Colonic mucosa (tissue), 4 donors: ENCODE data around the gene ARHGEF10L. TPM values are rescaled to one million over a fixed set of nuclear protein-coding genes. Genes with fewer than 3 reads are reported as not detected.

Experiments
- DNase-seq: peaks from one replicate; pipeline ENCODE4 v3.0.0-alpha.2; 2020
- H3K27ac ChIP-seq: fragments of 200-600 bp; one replicate; pipeline ENCODE4 v1.8.0; 2021
- H3K27me3 ChIP-seq: fragments of 200-600 bp; one replicate; pipeline ENCODE4 v1.8.0; 2021
- H3K36me3 ChIP-seq: fragments of 200-600 bp; one replicate; pipeline ENCODE4 v1.8.0; 2021
- H3K4me1 ChIP-seq: fragments of 200-600 bp; one replicate; pipeline ENCODE4 v1.8.0; 2021; ENCODE audit warnings: mild to moderate bottlenecking
- H3K4me3 ChIP-seq: fragments of 200-600 bp; one replicate; pipeline ENCODE4 v1.8.0; 2021
- H3K9ac ChIP-seq, 2 donors: one replicate each; pipeline ENCODE4 v1.7.0; 2013; ENCODE audit warnings: control low read depth in 2 of 2, low read depth in 2 of 2, low read length in 2 of 2
- H3K9me3 ChIP-seq: fragments of 200-600 bp; one replicate; pipeline ENCODE4 v1.8.0; 2021
- CTCF ChIP-seq: fragments of 200-600 bp; IDR thresholded peaks from one replicate; pipeline ENCODE4 v1.8.0; 2022; ENCODE audit warnings: antibody characterized with exemption, mild to moderate bottlenecking
- intact Hi-C: fragments of 100-400 bp; cut with DNase I; formaldehyde crosslinking; loops from one replicate; pipeline ENCODE4 v1.14.1; 2022
- total RNA-seq, 2 donors: library from RNA; stranded (reverse); fragmentation: NEBNext Ultra II Directional in 1 of 2; extraction: Animal tissue kit (Norgen Biotek cat#: 25700) in 1 of 2; gene quantifications; one replicate each; pipeline ENCODE4 v1.2.1, GENCODE V29; 2021
- donor health status: healthy.
- donor health status: DM: no; HTN: no; CAD: no.
- donor health status: DM: no; HTN: no; CAD: no.

The ARHGEF10L gene
- total RNA-seq, 2 donors from 2014 or later, result 77.5 to 133 TPM

DNA sequence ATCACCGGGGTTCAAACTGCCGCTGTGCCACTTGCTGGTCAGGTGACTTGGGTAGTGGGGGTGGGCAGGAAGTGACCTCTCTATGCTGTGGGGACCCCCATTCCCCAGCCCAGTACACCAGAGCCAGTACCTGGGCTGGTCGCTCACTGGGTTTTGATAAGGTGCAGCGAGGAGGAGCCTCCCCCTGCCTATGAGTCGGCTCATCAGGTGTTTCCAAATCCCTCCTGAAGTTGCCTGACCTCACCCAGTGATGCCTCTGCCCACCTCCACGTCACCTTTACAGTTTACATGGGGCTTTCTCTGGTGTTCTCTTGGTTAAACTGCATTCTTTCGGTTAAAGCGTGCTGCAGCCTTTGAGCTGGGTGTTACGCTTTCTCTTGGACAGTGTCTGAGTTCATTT is 58.2 kb downstream of the ARHGEF10L start:
- H3K4me3 ChIP-seq, result no peak overlapping the region
- intact Hi-C loops, result loop anchor here (5.0 kb wide), 1 partner anchor 75 kb away; no protein-coding TSS in a partner anchor
- peak overlapping the region; percentile 70 to 97 for H3K9ac ChIP-seq
- H3K27me3 ChIP-seq, result no peaks in the 10 kb centered on the region
- H3K4me1 ChIP-seq, result peaks cover 27% of the 10 kb centered on the region
- no peaks in the 10 kb centered on the region for H3K36me3 ChIP-seq
- DNase-seq, result peak; percentile 69
- peak overlapping the region; percentile 96 for H3K27ac ChIP-seq
- TF ChIP-seq CTCF, result no peak
- no peaks in the 10 kb centered on the region for H3K9me3 ChIP-seq

DNA sequence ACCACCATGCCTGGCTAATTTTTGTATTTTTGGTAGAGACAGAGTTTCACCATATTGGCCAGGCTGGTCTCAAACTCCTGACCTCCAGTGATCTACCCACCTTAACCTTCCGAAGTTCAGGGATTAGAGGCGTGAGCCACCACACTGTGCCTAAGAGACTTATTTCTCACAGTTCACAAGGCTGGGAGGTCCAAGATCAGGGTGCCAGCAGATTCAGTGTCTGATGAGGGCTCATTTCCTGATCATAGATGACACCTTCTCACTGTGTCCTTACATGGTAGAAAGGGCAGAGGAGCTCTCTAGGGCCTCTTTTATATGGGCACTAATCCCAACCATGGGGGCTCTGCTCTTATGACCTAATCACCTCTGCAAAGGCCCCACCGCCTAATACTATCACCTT is 58.8 kb downstream of the ARHGEF10L start:
- no peak for DNase-seq
- H3K9ac ChIP-seq, result peak overlapping the region; percentile 28 to 97
- H3K4me1 ChIP-seq, result peaks cover 27% of the 10 kb centered on the region
- no peaks in the 10 kb centered on the region for H3K9me3 ChIP-seq
- H3K27ac ChIP-seq, result peak overlapping the region; percentile 96
- no peak overlapping the region for H3K4me3 ChIP-seq
- intact Hi-C loops, result loop anchor here (5.0 kb wide), 1 partner anchor 76 kb away; no protein-coding TSS in a partner anchor
- TF ChIP-seq CTCF, result no peak
- no peaks in the 10 kb centered on the region for H3K36me3 ChIP-seq
- no peaks in the 10 kb centered on the region for H3K27me3 ChIP-seq

DNA sequence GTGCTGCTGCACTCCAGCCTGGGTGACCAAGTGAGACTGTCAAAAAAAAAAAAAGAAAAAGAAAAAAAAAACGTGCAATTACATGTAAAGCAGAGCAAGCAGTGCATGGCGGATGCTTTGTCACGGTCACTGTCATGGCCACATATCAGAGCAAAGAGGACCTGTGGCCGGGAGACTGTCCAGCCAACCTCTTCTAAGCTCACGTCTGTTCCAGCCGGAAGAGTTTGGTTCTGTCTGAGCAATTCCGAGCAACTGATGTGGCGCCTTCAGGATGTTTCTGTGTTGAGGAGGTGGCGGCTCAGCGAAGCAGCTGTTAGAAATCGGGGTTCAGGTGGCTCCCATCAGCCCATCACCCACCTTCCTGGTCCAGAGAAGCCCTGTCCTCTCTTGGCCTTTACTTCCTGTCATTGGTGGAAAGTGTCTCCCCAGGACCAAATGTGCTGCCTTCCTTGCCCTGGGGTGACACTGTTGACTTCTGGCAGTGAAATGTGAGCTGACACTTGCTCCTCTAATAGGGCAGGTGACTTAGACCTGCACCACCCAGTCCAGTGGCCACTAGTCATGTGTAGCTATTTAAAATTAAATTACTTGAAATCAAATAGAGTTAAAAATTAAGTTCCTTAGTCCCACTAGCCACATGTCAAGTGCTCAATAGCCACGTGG is 59.9 kb downstream of the ARHGEF10L start:
- Histone ChIP-seq H3K4me3 (no peak overlapping the region), H3K36me3 (no peaks in the 10 kb centered on the region), H3K4me1 (peaks cover 24% of the 10 kb centered on the region), H3K9me3 (no peaks in the 10 kb centered on the region), H3K9ac (peak overlapping the region in 1 of 2 donors; percentile 67), H3K27ac (peak overlapping the region; percentile 20), H3K27me3 (no peaks in the 10 kb centered on the region)
- intact Hi-C loops, result loop anchor here (5.0 kb wide), 1 partner anchor 77 kb away; no protein-coding TSS in a partner anchor
- TF ChIP-seq CTCF, result no peak
- no peak for DNase-seq

- Histone ChIP-seq H3K9me3 (no peaks in the 10 kb centered on the region), H3K4me1 (peaks cover 23% of the 10 kb centered on the region), H3K36me3 (no peaks in the 10 kb centered on the region), H3K27me3 (no peaks in the 10 kb centered on the region), H3K27ac (peak overlapping the region; percentile 20), H3K9ac (peak overlapping the region in 1 of 2 donors; percentile 67), H3K4me3 (no peak overlapping the region)
- intact Hi-C loops, result loop anchor here (5.0 kb wide), 1 partner anchor 78 kb away; no protein-coding TSS in a partner anchor
- no peak for DNase-seq
- no peak for TF ChIP-seq CTCF
Observed at GRCh38 chr1:17599954-17600300, 60.4 kb downstream of the ARHGEF10L start.

DNA sequence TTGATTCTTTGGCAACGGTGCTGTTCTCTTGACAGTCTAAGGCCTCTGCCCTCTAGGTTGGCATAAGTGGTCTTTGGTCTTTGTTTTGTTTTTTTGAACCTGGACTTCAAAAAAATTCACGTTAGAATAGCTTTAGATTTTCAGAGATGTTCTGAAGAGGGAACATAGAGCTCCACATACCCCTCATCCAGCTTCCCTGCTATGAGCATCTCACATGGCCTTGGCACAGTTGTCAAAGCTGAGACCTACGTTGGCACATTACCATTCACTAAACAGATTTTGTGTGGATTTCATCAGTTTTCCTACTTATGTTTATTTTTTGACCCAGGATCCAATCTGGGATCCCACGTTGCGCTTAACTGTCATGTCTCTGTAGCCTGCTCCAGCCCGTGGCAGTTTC is 60.8 kb downstream of the ARHGEF10L start:
- Histone ChIP-seq H3K9ac (peak overlapping the region in 1 of 2 donors; percentile 67), H3K4me3 (no peak overlapping the region), H3K36me3 (no peaks in the 10 kb centered on the region), H3K27ac (peak overlapping the region; percentile 20), H3K27me3 (no peaks in the 10 kb centered on the region), H3K4me1 (peaks cover 20% of the 10 kb centered on the region), H3K9me3 (no peaks in the 10 kb centered on the region)
- intact Hi-C loops, result no loop called here
- no peak for DNase-seq
- no peak for TF ChIP-seq CTCF
